Inflammatory macrophage (primary cell): Measurements from ENCODE around the gene P3H3.
A peak's percentile ranks its signal among the peaks of the same experiment; 100 is the strongest.
"Not testable (repeated sequence)": the region's sequence is repeated elsewhere in the genome, so short reads cannot be mapped to it uniquely, and the experiment has no call there.

Experiments
- DNase-seq, 2 donors: peaks; one replicate each; pipeline ENCODE4 v3.0.0-alpha.2; 2020 to 2022

Gene P3H3

GRCh38 chr12:6867413-6868210 is 39.4 kb downstream of the P3H3 start, which contains the start of gene TPI1:
Gene TPI1, plus strand, starts transcription at chr12:6867531. Its CDS starts 36 bp downstream, at chr12:6867567.
- DNase-seq: peak; percentile 88 to 91

DNA sequence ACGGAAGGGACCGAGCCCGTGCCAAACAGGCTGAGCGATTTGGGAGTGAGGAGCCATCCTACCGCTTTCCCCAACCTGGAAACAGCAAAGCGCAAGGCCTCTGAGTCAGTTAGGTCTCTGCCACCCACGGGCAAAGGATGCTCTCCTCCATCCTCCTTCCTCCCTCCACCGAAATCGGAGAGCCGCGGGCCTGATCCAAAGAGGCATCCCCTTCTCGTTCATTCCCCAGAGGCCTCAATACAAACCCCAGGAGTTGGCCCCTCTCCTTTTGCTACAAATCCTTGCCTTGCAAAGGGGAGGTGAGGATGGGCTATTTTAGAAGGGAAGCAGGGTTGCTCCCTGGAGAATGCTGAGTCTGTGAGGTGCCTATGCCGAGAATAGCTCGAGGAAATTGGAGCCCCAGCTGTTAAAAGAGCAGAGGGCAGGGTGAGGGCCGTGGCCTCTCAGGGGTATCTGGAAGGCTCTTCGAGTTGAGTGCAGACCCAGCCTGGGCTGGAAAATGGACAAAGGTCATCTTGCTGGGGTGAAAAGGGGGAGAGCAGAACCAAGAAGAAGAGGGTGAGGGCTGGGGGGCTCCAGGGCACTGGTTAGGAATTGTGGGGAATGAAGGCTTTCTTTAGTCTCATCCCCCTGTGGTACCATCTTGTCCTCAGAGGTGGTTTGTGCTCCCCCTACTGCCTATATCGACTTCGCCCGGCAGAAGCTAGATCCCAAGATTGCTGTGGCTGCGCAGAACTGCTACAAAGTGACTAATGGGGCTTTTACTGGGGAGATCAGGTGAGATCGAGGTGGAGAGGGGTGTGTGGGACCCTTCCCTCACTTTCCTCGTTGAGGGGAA is 40.2 kb downstream of the P3H3 start:
- no peak for DNase-seq

GRCh38 chr12:6869049-6870021 is 41.1 kb downstream of the P3H3 start:
- DNase-seq: peak; percentile 72 to 79

DNA sequence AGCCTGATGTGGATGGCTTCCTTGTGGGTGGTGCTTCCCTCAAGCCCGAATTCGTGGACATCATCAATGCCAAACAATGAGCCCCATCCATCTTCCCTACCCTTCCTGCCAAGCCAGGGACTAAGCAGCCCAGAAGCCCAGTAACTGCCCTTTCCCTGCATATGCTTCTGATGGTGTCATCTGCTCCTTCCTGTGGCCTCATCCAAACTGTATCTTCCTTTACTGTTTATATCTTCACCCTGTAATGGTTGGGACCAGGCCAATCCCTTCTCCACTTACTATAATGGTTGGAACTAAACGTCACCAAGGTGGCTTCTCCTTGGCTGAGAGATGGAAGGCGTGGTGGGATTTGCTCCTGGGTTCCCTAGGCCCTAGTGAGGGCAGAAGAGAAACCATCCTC is 42.1 kb downstream of the P3H3 start:
- not testable (repeated sequence) for DNase-seq

- DNase-seq: no peak
Observed at GRCh38 chr12:6871052-6871957, 43.1 kb downstream of the P3H3 start.

DNA sequence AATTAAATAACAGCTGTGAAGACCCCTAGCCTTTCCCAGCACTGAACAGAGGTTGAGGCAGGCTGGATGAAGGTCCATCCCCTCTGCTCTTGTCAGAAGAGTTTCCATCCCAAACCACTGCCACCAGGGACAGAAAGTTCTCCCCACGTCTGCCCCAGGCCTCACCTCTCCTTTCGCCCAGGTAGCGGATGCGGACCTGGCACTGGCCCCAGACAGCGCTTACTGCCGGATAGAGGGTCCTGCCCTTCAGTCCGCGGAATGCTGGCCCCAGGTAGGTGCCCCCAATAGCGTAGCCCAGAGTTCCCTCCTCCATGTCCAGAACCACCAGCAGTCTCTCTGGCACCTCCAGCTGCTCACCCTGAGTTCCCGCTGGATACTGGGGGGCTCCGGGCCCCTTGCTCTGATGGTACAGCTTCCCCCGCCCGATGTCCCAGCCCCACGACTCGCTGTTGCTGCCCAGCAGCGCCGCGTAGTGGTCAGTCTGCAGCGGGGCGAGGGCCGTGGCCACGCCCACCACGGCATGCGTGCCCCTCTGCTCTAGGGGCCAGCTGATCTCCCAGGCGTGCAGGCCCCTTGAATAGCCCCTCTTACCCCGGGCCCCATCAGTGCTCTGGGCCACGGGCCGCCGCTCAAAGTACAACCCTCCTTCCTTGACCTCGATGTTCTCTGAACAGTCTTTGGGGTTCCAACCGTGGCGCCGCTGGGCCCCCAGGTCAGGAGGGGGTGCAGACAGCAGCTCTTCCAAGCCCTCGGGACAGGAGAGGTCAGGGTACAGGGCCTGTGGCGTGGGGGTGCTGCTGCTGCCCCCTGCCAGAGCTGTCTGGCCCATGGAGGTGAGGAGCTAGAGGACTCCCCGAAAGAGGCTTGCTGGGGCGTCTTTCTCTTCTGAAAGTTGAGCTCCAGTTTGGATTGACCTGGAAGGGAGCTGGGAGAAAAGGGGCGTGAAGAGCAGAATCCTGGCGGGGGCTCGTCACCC is 44.2 kb downstream of the P3H3 start:
- DNase-seq: peak; percentile 72 to 81

DNA sequence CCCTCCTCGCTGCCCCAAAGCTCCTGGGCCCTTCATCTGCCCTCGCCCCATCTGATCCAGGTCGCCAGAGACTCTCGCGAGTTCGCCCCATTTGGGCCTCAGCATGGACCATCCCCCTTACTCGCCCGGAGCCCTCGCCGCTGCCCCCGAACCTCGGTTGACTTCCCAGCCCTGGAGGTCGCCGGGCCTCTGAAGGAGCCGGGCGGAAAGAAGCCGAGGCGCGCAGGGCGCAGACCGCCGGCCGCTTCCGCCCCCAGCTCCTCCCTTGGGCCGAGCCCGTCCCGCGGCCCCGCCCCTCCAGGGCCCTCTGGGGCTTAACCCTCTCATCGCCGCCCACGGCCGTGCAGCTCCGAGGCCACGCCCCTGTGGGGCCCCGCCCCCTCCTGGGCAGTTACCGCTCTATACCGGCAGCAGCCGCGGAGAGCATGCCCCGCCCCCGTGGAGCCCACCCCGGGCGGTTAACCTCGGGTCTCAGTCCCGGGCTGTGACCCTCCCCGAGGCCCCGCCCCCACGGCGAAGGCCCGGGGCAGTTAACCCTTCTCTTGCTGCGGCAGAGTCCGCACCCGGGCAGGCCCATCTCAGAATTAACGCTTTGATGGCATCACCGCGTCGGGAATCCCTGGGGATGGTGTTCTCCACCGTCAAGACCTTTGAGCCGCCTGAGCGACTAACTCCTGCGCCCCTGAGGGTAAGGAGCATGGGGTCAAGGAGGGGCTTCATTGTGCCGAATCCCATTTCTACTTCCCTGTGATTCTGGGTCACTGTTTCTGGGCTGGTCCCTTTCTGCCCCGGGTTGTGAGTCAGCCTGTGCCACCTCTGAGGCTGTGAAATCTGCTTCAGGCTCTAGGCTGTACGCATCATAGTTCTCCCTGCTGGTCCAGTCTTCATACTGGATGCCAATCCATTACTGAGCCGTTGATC is 45.1 kb downstream of the P3H3 start, which contains the start of gene SPSB2:
SPSB2 (minus strand) TSS at position 210 of the 921 bp plus-strand sequence. CDS start 402 bp downstream, outside the sequence.
- peak; percentile 98 for DNase-seq

GRCh38 chr12:6874015-6874368 is 45.8 kb downstream of the P3H3 start:
- DNase-seq: not testable (repeated sequence)

- peak in 1 of 2 donors; percentile 12 for DNase-seq
Observed at GRCh38 chr12:6879824-6880223, 51.6 kb downstream of the P3H3 start.

GRCh38 chr12:6883252-6883651 is 55.0 kb downstream of the P3H3 start:
- no peak for DNase-seq

GRCh38 chr12:6883683-6884082 is 55.5 kb downstream of the P3H3 start:
- no peak for DNase-seq

- DNase-seq: no peak
Observed at GRCh38 chr12:6884539-6884938, 56.3 kb downstream of the P3H3 start.

- not testable (repeated sequence) for DNase-seq
Observed at GRCh38 chr12:6886206-6886999, 58.2 kb downstream of the P3H3 start.

- peak; percentile 79 to 80 for DNase-seq
Observed at GRCh38 chr12:6887460-6887859, 59.3 kb downstream of the P3H3 start.

DNA sequence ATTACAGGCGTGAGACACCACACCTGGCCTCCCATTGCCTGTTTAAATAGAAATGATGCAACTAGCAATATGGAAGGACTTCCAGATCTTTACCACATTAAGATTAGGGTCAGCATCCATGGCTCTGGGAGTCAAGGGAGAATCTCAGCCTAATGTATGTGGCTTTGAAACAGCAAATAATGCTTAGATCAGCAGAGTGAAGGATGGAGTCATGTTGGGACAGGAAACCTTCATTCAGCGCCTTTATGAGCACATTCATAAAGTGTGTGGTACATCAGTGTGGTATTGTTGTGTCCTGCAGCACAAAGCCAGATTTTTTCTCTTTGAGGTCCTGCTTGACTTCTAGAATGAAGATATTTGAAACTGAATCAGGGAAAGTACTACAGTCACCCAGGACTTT is 60.2 kb downstream of the P3H3 start:
- DNase-seq: no peak

DNA sequence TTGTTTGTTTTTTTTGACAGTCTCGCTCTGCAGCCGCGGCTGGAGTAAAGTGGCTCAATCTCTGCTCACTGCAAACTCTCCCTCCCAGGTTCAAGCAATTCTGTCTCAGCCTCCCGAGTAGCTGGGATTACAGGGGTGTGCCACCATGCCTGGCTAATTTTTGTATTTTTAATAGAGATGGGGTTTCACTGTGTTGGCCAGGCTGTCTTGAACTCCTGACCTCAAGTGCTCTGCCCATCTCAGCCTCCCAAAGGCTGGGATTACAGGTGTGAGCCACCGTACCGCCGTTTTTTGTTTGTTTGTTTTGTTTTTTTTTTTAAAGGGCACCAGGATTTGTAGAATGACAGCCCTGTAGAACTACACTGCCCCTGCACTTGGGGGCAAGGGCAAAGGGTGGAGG is 60.6 kb downstream of the P3H3 start:
- not testable (repeated sequence) for DNase-seq
